A673 (cell line): ENCODE results near the gene MTERF4.

Experiments used
- EZH2 ChIP-seq: fragments of 200-600 bp; sonication (generic); IDR thresholded peaks from 2 replicates; pipeline ENCODE4 v1.6.1; 2017; ENCODE audit warnings: borderline replicate concordance, low read depth, mild to moderate bottlenecking, mixed read lengths, antibody characterized with exemption, low read length; ENCODE audit not compliant: poor library complexity, severe bottlenecking
- TF ChIP-seq, protein P1 (sequence below): fragments of 300-800, 200-600 bp; sonication (generic); conservative IDR thresholded peaks from 2 replicates; pipeline ENCODE4 v1.5.1; 2017; ENCODE audit warnings: low read depth, mild to moderate bottlenecking, antibody characterized with exemption, low read length, moderate library complexity, mixed read lengths

- TF ChIP-seq, protein P1, sequence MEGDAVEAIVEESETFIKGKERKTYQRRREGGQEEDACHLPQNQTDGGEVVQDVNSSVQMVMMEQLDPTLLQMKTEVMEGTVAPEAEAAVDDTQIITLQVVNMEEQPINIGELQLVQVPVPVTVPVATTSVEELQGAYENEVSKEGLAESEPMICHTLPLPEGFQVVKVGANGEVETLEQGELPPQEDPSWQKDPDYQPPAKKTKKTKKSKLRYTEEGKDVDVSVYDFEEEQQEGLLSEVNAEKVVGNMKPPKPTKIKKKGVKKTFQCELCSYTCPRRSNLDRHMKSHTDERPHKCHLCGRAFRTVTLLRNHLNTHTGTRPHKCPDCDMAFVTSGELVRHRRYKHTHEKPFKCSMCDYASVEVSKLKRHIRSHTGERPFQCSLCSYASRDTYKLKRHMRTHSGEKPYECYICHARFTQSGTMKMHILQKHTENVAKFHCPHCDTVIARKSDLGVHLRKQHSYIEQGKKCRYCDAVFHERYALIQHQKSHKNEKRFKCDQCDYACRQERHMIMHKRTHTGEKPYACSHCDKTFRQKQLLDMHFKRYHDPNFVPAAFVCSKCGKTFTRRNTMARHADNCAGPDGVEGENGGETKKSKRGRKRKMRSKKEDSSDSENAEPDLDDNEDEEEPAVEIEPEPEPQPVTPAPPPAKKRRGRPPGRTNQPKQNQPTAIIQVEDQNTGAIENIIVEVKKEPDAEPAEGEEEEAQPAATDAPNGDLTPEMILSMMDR, result no peak
- TF ChIP-seq EZH2, result no peak
These were observed 35.8 kb downstream of the MTERF4 start for GRCh38 chr2:241066171-241066892.
